ES-I3 (cell line): Measurements from ENCODE around the gene ROCK1.
"Not testable (repeated sequence)": the region's sequence is repeated elsewhere in the genome, so short reads cannot be mapped to it uniquely, and the experiment has no call there.

ENCODE experiments used
- H3K36me3 ChIP-seq: 2 replicates; pipeline ENCODE4 v1.6.1; 2013; ENCODE audit warnings: mild to moderate bottlenecking, low read length, control low read depth, moderate library complexity; ENCODE audit not compliant: insufficient read depth
- H3K4me1 ChIP-seq: 2 replicates; pipeline ENCODE4 v1.6.1; 2013; ENCODE audit warnings: mild to moderate bottlenecking, control low read depth, low read length; ENCODE audit not compliant: insufficient read depth
- H3K9ac ChIP-seq: 2 replicates; pipeline ENCODE4 v1.6.1; 2013; ENCODE audit warnings: low read depth, mild to moderate bottlenecking, low read length, moderate library complexity
- H3K9me3 ChIP-seq: 2 replicates; pipeline ENCODE4 v1.6.1; 2013; ENCODE audit warnings: mild to moderate bottlenecking, low read length, moderate library complexity; ENCODE audit not compliant: control insufficient read depth, insufficient read depth

ROCK1 gene

DNA sequence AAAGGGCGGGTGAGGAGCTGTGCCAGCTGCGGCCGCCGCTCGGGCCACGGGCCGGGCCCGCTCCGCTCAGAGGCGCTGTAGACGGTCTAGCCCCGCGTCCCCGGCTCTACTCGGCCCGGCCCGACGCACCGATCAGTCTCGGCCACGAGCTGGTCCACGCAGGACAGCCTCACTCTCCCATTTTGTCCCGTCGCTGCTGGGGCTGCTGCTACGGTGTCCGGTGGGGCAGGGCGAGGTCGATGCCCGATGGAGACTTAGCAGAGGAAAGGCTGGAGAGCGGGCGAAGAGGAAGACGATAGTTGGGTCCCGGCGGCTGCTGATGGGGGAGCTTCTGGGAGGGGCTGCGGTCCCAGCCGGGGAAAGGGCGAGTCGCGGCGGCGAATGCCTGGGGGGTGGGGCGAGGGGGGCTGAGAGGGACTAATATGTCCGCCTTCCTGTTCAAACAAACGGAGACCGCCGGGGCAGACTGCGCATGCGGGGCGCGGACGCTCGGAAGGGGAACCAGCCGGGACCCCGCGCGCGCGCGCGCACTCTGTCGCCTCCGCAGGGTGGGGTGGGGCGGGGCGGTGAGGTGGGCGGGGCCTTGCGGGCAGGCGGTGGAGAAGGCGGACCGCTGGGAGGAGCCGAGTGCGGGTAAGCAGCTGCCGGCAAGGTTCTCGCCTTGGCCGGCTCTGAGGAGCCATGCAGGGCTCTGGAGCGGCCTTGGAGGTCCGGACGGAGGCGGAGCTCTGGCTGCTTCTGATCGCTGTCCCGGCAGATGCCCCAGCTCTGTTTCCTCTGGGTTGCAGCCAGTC lies at the start of gene ROCK1:
Gene ROCK1, minus strand, starts transcription at position 468 of the 794 bp plus-strand sequence. CDS start 903 bp downstream, outside the sequence.
- Histone ChIP-seq H3K4me1 (peaks cover 6% of the 10 kb centered on the region), H3K36me3 (no peaks in the 10 kb centered on the region), H3K9me3 (no peaks in the 10 kb centered on the region), H3K9ac (peak within 1 kb of the TSS; percentile 100)

GRCh38 chr18:21155443-21155842 lies 43.8 kb upstream of the ROCK1 start:
- Histone ChIP-seq H3K9me3 (no peaks in the 10 kb centered on the region), H3K36me3 (no peaks in the 10 kb centered on the region), H3K4me1 (no peaks in the 10 kb centered on the region), H3K9ac (no peak overlapping the region)

GRCh38 chr18:21146016-21146415 lies 34.4 kb upstream of the ROCK1 start:
- no peaks in the 10 kb centered on the region for H3K4me1 ChIP-seq
- H3K36me3 ChIP-seq: no peaks in the 10 kb centered on the region
- no peaks in the 10 kb centered on the region for H3K9me3 ChIP-seq
- H3K9ac ChIP-seq: no peak overlapping the region

DNA sequence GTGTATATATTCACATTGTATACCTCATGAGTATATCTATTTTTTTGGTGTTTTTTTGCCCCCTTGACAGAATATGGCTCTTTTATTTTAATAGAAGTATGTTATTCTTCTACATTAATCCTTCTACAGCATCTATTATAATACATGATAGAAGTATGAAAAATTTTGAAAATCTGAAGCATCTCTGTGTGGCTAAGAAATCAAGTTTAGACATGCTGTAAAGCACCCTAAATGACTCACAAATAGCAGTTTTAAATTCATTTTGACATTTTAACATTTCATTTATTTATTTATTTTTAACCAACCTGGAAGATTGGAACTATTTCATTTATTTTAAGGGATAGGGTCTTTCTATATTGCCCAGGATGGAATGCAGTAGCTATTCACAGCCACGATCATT lies 33.8 kb upstream of the ROCK1 start:
- no peak overlapping the region for H3K9ac ChIP-seq
- no peaks in the 10 kb centered on the region for H3K4me1 ChIP-seq
- no peaks in the 10 kb centered on the region for H3K36me3 ChIP-seq
- no peaks in the 10 kb centered on the region for H3K9me3 ChIP-seq

GRCh38 chr18:21141668-21142422 lies 30.2 kb upstream of the ROCK1 start:
- H3K4me1 ChIP-seq: no peaks in the 10 kb centered on the region
- H3K9me3 ChIP-seq: no peaks in the 10 kb centered on the region
- no peak overlapping the region for H3K9ac ChIP-seq
- no peaks in the 10 kb centered on the region for H3K36me3 ChIP-seq

DNA sequence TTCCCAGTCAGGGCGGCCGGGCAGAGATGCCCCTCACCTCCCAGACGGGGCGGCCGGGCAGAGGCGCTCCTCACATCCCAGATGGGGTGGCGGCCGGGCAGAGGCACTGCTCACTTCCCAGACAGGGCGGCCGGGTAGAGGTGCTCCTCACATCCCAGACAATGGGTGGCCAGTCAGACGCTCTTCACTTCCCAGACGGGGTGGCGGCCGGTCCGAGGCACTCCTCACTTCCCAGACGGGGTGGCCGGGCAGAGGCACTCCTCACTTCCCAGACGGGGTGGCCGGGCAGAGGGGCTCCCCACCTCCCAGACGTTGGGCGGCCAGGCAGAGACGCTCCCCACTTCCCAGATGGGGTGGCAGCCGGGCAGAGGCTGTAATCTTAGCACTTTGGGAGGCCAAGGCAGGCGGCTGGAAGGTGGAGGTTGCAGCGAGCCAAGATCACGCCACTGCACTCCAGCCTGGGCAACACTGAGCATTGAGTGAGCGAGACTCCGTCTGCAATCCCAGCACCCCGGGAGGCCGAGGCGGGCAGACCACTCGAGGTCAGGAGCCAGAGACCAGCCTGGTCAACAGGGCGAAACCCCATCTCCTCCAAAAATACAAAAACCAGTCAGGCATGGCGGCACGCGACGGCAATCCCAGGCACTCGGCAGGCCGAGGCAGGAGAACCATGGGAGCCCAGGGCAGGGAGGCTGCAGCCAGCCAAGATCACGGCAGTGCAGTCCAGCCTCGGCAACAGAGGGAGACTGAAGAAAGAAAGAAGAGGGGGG lies 26.3 kb upstream of the ROCK1 start:
- not testable (repeated sequence) for H3K4me1 ChIP-seq, H3K36me3 ChIP-seq, H3K9ac ChIP-seq, H3K9me3 ChIP-seq

GRCh38 chr18:21134895-21135294 lies 23.3 kb upstream of the ROCK1 start:
- Histone ChIP-seq H3K9me3 (no peaks in the 10 kb centered on the region; the same call in 1 of the 2 replicates), H3K36me3 (no peaks in the 10 kb centered on the region), H3K4me1 (no peaks in the 10 kb centered on the region), H3K9ac (no peak overlapping the region)

DNA sequence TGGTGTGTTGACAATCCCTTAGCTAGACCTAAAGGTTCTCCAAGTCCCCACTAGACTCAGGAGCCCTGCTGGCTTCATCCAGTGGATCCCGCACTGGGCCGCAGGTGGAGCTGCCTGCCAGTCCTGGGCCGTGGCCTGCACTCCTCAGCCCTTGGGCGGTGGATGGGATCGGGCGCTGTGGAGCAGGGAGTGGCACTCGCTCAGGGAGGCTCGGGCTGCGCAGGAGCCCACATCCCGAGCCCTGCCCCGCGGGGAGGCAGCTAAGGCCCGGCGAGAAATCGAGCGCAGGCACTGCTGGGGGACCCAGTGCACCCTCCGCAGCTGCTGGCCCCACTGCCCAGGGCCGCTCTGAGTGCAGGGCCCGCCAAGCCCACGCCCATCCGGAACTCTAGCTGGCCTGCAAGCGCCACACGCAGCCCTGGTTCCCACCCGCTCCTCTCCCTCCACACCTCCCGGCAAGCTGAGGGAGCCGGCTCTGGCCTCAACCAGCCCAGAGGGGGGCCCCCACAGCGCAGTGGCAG lies 20.8 kb upstream of the ROCK1 start:
- no peaks in the 10 kb centered on the region for H3K36me3 ChIP-seq
- no peak overlapping the region for H3K9ac ChIP-seq
- H3K4me1 ChIP-seq: no peaks in the 10 kb centered on the region
- no peaks in the 10 kb centered on the region; the same call in 1 of the 2 replicates for H3K9me3 ChIP-seq

- Histone ChIP-seq H3K9ac (no peak overlapping the region), H3K4me1 (no peaks in the 10 kb centered on the region), H3K36me3 (no peaks in the 10 kb centered on the region), H3K9me3 (no peaks in the 10 kb centered on the region; the same call in 1 of the 2 replicates)
These were observed 20.1 kb upstream of the ROCK1 start for GRCh38 chr18:21131698-21132227.

GRCh38 chr18:21129566-21130216 lies 18.1 kb upstream of the ROCK1 start:
- H3K36me3 ChIP-seq: no peaks in the 10 kb centered on the region
- H3K9me3 ChIP-seq: no peaks in the 10 kb centered on the region; the same call in 1 of the 2 replicates
- no peaks in the 10 kb centered on the region for H3K4me1 ChIP-seq
- no peak overlapping the region for H3K9ac ChIP-seq

- H3K9ac ChIP-seq: no peak overlapping the region
- H3K4me1 ChIP-seq: peaks cover 1% of the 10 kb centered on the region; the same call in 1 of the 2 replicates
- H3K9me3 ChIP-seq: no peaks in the 10 kb centered on the region
- H3K36me3 ChIP-seq: no peaks in the 10 kb centered on the region
These were observed 11.8 kb upstream of the ROCK1 start for GRCh38 chr18:21123290-21123926.

DNA sequence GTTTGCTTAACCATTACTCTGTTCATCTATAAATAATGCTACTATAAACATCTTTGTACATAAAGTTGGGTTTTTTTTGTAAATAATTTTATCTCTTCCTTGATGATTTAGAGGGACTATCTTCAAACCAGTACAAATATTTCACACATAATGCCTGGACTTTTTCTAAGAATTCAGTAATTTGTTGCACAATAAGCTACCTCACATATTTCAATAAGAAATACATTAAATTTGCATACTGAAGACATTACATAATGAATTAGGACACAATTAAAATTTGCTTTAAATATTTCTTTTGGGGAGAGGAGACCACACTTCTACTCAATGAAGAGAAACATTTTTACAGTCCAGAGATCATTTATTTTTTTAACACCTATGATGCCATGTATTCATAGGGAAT lies 7.2 kb upstream of the ROCK1 start:
- H3K4me1 ChIP-seq: peaks cover 24% of the 10 kb centered on the region
- no peaks in the 10 kb centered on the region for H3K9me3 ChIP-seq
- no peak overlapping the region for H3K9ac ChIP-seq
- H3K36me3 ChIP-seq: no peaks in the 10 kb centered on the region

DNA sequence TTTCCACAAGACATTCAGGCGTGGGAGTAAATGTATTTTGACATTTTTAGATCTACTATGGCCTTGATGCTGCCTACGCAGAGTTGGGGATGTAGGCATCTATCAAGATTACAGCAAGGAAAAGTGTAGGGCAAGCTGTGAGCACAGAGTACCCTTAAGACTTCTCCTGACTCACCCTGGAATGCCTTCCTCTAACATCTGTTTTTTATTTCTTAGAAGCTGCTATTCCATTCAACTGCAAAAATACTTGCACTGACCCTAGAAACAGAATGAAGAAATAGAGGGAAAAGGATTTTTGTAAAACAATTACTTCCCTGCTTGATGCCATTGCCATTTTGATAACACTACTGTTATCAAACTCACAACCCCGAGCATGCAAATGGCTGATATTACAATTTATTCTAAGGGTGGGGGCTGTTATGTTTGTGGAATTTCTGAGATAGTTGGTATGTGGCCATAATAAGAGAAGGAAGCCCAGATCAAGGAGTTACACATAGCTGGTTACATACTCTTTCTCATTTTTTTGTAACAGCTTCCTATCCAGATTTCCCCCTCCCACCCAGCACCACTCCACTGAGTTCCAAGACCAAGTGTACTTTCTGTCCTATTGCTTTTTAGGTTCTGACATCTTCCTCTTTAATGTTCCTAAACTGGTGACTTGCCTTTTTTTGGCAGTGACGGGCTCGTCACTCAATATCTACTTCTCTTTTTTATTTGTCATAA lies 6.0 kb upstream of the ROCK1 start:
- Histone ChIP-seq H3K4me1 (peaks cover 24% of the 10 kb centered on the region), H3K9me3 (no peaks in the 10 kb centered on the region), H3K36me3 (no peaks in the 10 kb centered on the region), H3K9ac (no peak overlapping the region)
